Left colon (tissue), 2 donors: ENCODE data around the gene MBP. TPM values are rescaled to one million over a fixed set of nuclear protein-coding genes. Genes with fewer than 3 reads are reported as not detected.

Experiments
- ATAC-seq: fragments of 200-7000 bp; cut with Tn5 transposase; one replicate; pipeline ENCODE4 v1.9.1; 2020; ENCODE audit warnings: mild to moderate bottlenecking, moderate library complexity
- DNase-seq, 2 donors: peaks; one replicate each; pipeline ENCODE4 v3.0.0-alpha.2; 2020
- intact Hi-C, 2 donors: fragments of 100-400 bp; cut with DNase I in 1 of 2; cut with micrococcal nuclease in 1 of 2; formaldehyde crosslinking; loops; one replicate each; pipeline versions ENCODE4 v1.11.2 to v1.14.0; 2022; cut with DNase I, micrococcal nuclease
- total RNA-seq, 2 donors: library from RNA; stranded (reverse); fragmentation: NEBNext Ultra II Directional; extraction: Animal tissue kit (Norgen Biotek cat#: 25700); gene quantifications; one replicate each; pipeline ENCODE4 v1.2.1, GENCODE V29; 2021
- donor health status: DM: no; HTN: no; CAD: no.
- donor health status: DM: yes; HTN: yes; CAD: no.

MBP gene
- total RNA-seq, 2 donors from 2014 or later, result 48.5 to 51.6 TPM

DNA sequence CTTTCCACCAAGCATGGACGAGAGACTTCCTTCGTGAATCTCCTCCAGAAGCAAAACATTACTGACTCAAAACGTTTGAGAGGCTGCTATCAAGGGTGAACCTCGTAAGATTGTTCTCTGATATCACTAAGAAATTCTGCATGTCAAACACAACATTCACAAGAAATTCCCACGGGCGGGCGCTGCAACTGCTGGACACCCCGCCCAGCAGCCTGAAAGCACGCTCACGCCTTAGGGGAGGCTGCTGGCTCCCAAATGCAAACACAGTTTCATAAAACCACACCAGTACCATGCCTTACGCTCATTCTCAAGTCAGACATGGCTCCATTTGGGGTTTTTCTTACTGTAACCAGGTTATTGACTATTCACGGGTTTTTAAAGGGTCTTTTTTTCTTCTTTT lies 39.0 kb downstream of the MBP start:
- intact Hi-C loops, result no loop called here
- DNase-seq, result no peak
- ATAC-seq, result no peak

DNA sequence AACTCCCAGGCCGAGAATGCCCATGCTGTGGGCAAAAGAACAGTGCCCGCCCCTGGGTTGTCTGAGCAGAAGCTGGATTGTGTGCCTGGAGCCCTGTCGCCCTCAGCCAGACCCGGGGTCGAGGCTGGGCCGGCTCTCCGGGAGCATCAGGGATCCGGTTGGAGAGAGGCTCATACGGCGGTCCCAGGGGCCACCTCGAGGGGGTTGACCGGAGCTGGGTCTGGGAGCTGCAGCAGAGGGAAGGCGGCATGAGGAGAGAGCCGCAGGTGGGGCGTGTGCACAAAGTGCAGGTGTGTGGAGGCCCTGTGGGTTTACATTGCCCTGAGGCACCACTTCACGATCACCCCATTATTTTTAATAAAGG lies 39.5 kb downstream of the MBP start:
- intact Hi-C loops, result no loop called here
- no peak for ATAC-seq
- DNase-seq, result no peak

DNA sequence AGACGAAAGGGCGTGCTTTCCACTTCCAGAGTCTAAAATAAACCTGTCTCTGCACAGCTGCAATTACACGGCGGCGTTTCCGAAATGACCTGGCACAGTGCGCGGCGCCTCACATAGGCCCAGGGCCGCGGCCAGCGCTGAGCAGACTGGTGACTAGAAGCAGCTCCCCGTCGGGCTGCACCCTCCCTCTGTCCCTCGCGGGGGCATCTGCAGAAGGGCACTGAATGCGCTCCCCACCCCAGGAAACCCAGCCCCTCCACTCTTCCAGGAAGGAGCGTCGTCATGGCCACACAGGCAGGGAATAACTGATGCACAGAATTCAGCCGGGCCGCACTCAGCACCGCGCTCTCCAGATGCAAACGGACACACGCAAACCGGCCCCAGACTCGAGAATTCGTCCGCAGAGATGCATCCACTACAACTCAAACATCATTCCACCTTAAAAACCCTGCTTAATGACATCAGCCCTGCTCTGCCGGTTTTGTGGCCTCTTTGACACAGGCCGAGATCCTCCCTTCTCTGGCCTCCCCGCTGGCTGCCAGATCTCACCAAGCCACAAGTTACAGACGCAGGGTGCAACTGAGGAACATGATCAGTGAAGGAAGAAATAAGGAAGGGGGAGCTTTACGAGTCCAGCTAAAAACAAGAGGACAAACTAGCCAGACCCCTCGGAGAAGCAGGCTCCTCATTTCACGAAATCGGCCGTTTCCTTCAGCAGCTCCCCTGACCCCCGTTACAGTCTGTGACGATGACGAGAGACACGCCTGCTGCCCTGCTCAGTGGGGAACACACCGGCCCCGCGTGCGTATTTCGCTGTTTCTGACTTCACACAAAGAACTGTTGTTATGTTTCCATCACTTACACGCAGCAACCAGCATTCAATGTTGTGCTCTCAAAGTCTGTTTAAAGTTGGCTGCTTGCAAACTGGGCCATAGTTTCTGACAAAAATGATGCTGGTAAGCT lies 40.2 kb downstream of the MBP start:
- ATAC-seq, result no peak
- no peak for DNase-seq
- intact Hi-C loops, result no loop called here

DNA sequence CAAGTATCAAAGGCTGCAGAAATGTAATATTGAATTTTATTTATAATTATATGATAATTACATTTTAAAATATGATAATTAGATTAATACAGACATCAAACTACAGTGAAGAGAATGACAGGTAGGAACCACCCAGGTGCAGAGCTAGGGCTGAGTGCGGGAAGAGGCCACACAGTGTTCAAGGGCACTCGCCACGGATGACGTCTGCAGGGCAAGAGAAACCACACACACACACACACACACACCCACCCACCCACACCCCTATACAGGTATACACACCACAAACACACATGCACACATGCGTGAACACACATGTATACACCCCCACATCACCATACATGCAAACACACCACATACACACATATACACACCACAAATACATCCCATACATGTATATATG lies 41.2 kb downstream of the MBP start:
- DNase-seq (no peak), ATAC-seq (no peak)
- intact Hi-C loops, result no loop called here

DNA sequence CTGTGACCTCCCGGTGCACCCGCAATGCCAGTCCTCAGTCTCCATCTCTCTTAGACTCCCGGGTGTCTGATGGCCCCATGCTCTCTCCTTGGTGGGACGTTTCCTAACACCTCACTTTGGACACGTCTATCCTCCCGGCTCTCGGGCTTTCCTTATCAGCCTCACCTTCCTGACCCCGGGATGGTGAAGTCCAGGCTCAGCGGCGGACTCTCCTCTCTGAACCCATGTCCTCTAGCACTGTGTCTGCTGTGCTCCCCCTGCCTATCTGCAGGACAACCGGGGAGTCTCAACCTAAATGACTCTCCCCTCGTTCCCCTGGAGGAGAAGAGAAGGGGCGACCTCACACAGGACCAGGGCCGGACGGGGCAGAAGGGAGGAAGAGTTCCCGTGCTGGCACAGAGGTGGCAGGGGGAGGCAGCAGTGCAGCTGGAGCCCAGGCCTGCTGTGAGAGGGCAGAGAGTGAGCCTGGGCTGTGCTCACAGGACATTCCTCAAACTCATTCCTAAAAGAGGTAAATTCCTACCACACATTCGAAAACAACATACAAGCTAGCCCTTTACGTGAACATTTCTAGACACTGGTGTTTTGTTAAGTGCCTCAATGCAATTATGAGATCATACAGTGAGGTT lies 41.9 kb downstream of the MBP start:
- intact Hi-C loops, result no loop called here
- ATAC-seq (no peak), DNase-seq (no peak)

DNA sequence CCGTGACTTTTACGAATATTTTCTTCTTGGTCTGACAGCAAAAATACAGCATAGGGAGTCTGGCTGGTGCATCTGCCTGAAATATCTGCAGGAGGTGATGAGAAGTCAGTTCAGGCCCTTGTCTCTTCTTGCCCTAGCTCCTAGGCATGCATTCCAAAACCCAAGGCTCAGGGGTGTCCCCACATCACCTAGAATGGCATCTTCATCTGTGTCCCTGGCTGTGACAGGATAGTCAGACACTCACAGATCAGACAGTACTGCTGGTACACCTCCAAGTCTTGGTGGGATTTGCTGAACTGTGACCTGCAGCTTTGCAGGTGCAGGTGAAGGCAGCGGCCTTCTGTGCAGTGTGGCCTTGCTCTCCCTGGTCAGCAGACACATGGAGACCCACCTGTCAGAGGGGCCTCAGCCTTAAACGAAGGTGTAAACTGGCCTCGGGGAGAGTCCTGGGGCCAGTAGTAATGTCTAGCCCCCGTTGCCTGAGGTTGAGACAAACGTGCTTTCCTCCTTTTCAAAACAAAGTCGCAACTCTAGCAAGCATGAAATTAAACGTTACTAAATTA lies 42.8 kb downstream of the MBP start:
- intact Hi-C loops, result no loop called here
- DNase-seq (no peak), ATAC-seq (no peak)

DNA sequence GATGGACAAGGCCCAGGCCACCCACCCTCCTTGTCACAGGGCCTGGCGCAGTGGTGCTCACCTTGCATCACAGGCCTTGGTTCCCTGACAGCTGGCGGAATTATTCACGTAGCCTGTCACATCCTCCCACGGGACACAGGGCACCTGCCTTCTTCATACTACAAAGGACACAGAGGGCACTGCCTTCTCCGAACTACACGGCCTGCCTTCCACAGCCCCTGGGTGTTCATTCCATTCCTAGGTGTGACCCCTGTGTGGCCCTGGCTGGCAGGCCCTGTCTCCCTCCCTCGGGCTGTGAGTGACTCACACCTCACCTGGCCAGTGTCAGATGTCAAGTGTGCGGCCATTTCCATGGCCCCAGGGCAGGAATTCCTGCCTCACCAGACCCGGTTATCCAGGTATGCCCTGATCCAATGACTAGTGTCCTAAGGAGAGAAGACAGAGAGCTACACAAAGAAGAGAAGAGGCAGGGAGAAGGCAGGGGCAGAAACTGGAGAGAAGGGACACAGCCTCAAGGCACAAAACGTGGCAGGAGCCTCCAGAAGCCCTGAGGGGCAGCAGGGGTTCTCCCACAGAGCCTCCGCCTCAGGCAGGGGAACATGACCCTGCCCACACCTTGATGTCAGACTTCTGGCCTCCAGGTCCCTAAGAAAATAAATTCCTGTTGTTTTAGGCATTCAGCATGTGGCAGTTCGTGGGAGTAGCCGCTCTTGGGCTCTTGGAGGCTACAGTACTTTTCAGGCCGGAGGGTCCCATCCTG lies 43.4 kb downstream of the MBP start:
- DNase-seq, result no peak
- intact Hi-C loops, result no loop called here

DNA sequence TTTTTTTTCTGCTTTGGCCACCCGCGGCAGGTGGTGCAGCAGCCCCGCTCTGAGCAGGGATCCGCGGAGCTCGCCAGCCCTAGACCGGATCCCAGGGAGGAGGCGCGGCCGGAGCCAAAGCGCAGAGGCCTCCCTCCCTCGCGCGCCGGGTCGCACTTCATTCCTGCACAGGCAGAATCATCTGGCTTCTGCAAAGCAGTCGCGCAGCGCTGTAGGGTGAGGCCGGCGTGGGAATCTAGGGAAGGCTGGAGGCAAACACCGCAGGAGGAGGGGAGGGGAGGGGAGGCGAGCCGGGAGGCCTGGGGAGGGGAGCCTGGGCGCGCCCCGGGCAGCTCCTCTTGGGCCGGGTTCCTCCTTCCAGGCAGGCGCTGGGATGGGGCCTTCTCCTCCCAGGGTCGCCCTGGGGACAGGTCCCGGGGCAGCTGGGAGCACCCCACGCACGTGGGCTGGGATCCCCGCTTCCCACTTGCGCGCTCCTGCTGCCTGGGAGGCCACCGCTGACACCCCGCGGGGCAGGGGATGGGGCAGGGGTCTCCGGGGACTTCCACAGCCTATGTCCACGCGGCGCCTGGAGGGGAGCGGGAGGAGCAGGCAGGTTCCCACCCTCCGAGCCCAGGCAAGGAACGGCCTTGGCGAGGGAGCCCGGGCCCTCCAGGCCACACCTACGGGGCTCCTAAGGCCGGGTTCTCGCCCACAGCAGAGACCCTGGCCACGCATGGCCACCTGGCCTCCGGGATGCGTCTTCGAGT lies 45.0 kb downstream of the MBP start:
- intact Hi-C loops, result no loop called here
- DNase-seq (peak; percentile 56 to 67), ATAC-seq (peak; percentile 74)

More for the DNA sequence above, 43.4 kb downstream of the MBP start:
- no peak for ATAC-seq

DNA sequence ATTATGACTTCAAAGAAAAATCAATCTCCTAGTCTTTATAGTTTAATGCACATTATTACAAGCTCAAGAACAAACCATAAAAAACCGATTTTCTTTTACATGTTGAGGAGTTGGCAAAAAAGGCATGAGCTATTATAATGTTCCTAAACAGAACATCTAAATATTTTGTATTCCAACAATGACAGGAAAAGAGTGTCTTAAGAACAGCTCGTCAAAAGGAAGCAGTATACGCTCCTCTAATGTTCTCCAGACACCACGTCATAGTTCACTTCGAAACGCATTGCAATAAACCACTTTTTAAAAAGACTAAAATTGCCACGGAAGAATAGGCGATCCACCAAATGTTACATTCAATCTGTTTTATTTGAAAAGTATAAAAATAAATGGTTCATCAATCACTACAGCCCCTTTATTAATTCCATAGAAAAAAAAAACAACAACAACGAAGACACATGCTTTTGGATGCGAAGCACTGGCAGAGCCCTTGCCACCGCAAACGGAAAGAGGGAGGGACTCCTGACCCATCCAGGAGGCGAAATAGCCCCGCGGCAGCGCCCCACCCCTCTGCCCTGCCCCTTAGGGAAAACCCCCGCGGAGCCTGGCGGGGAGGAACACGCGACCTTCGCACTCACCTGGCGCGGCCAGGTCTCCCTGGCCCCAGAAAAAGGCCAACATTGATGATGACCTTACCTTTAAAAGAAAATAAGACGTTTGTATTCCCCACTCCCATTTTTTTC lies 45.8 kb downstream of the MBP start:
- peak; percentile 90 for ATAC-seq
- DNase-seq, result peak; percentile 75 to 82
- intact Hi-C loops, result no loop called here

DNA sequence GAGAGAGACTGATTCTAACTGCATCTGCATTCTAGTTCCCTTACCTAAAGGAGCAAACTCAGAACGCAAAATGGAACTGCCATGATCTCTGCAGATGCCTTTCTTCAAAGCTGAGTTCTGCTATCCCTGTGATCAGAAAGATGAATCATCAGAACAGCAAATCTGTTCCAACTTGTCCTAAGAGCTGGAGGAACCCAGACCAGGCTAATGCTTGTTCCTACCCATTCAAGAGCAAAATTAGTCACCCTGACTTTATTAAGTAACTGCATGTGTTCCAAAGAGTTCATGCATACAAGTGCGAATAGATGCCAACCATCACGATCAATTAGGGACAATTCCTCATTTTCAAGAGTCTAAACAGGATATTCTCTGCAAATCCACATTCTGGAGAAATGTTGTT lies 46.5 kb downstream of the MBP start:
- ATAC-seq (no peak), DNase-seq (no peak)
- intact Hi-C loops, result no loop called here

DNA sequence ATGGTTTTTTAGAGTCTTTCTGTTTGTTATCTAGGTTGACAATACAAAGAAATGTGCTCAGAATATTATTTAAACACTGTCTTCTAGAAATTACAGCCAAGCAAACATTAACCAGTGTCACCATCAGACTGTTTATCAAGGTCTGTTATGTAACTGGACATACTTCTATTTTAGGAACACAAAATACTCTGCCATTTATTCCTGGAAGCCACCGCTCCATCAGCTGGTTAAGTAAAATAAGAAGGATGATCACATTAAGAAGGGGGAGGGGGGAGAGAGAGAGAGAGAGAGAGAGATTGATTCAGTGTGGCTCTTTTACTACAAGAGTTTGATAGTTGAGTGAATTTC lies 47.9 kb downstream of the MBP start:
- DNase-seq, result no peak
- no peak for ATAC-seq
- intact Hi-C loops, result no loop called here

DNA sequence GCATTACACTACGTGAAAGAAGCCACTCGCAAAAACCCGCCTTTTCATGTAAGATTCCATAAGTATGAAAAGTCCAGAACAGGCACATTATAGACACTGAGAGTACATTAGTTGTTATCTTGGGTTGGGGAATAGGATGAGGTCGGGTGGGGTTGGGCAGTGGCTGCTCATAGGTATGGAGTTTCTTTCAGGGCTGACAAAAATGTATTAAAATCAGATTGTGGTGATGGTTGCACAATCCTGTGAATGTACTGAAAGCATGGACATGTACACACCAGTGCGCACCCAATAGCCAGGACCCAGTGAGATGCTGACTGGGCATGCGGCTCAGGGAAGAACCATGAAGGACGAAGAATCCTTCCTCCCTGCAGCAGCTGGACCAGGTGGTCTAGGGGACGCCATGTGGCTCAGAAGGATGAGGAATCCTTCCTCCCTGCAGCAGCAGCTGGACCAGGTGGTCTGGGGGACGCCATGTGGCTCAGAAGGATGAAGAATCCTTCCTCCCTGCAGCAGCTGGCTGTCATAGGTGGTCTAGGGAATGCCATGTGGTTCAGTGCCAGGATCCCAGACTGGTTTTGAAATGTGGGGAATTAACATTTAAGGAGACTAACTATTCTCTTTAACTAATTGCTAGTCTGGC lies 50.1 kb downstream of the MBP start:
- ATAC-seq, result no peak
- DNase-seq, result no peak
- intact Hi-C loops, result no loop called here

DNA sequence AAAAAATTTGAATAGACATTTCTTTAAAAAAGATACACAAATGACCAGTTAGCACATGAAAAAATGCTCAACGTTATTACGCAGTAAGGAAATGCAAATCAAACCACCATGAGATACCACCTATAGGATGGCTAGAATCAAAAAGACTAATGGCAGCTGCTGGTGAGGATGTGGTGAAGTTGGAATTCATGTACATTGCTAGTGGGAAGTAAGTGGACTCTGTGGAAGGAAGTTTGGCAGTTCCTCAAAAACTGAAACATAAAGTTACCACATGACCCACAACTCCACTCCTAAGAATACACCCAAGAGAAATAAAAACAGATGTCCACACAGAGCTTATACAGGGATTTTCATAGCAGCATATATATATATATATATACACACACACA lies 51.2 kb downstream of the MBP start:
- intact Hi-C loops, result no loop called here
- ATAC-seq, result peak; percentile 21
- DNase-seq, result no peak

DNA sequence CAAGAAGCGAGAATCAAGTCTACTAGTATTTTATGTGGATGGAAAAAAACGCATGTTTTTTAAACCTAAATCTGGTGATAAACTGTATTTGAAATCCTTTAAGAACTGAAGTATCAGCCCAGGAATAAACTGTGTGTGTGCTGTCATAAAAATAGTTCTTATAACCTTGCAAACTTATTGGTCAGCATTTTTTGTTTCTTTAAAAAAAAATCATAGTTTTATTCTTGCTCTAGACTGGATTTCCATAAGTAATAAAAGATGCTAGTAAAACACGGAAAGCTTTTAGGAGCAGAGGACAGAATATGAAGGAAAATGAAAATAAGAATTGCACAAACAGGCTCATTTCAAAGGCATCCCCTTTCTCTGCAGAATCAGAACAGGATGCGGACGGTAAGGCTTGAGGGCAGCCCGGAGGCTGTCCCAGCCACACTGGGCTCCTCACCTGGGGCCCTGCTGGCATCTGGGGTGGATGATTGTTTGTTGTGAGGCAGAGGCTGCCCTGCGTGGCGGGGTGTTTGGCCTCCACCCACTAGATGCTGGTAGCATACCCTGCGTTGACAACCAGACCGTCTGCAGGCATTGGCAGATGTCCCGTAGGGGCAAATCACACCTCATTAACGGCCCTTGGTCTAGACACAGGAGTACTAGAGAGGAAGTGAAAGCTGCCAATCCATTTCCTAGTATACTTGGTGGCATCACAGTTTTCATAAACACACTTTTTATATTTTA lies 52.5 kb downstream of the MBP start:
- DNase-seq (no peak), ATAC-seq (no peak)
- intact Hi-C loops, result loop anchor here in 1 of 2 donors (2.0 kb wide), 1 partner anchor 25 kb away; no protein-coding TSS in a partner anchor

DNA sequence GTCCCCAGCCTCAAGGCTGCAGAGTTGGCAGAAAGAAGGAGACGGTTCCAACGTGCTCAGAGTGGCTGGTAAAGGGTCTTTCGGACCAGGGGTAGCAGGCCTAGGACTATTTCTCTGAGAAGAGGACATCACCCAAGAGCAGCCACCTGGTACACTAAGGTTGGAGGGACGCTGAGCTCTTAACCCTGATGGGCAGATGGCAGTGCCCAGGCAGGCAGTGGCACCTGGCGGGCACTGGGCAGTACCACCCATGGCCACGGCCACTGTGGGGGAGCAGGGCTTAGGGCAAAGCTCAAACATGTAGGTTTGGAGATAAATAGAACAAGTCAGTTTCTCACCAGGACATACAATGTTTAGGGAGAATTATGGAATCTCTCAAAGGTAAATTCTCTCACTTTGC lies 53.5 kb downstream of the MBP start:
- intact Hi-C loops, result loop anchor here in 1 of 2 donors (2.0 kb wide), 1 partner anchor 24 kb away; no protein-coding TSS in a partner anchor
- ATAC-seq, result no peak
- no peak for DNase-seq

DNA sequence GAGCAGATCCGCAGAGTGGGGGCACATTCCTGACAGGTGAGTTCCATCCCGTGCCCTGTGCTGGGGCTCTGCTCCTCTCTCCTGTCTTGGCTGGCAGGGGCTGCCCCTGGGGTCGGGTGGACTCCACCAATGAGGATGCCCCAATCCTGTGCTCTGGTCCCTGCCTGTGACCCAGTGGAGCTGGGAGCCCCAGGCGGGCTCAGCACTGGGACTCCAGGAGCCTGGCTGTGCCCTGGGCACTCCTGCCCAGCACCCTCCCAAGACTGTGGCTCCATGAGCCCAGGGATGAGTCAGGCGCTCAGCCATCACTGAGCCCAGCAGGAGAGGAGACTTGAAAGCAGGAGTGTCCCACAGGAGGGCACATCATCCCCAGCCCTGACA lies 53.9 kb downstream of the MBP start:
- no peak for DNase-seq
- intact Hi-C loops, result loop anchor here in 1 of 2 donors (2.0 kb wide), 1 partner anchor 24 kb away; no protein-coding TSS in a partner anchor
- no peak for ATAC-seq
